GM12891 (cell line): ENCODE results near the gene IGFBP6.

Source experiments
- POLR2A ChIP-seq: IDR thresholded peaks from 2 replicates; pipeline ENCODE4 v1.6.1; 2011; ENCODE audit warnings: low read depth, low read length, control low read depth
- POLR2AphosphoS5 ChIP-seq: IDR thresholded peaks from 2 replicates; pipeline ENCODE4 v1.6.1; 2011; ENCODE audit warnings: low read depth, low read length, control low read depth
- TAF1 ChIP-seq: IDR thresholded peaks from 2 replicates; pipeline ENCODE4 v1.6.1; 2011; ENCODE audit warnings: low read depth, low read length, control low read depth

DNA sequence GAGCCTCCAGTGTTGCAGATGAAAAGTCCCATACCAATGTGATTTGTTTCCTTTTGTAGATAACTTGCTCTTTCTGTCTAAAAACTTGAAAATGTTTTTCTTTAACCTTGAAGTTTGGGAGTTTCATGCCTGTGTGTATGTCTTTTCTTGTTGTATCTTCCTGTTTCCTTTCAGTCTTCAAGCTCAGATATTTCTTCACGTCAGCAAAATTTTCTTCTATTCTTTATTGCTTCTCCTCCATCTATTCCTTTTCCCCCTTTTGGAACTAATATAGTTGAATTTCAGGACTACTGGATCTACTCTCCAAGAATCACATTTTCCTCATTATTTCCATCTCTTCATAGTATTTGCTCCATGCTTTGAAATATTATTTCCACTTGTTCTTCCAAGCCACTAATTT is 29.7 kb downstream of the IGFBP6 start:
- TF ChIP-seq POLR2AphosphoS5 (no peak), POLR2A (no peak), TAF1 (no peak)
